GM19397 (cell line): ENCODE data around the gene PSMD7.

ENCODE experiments used
- ATAC-seq: cut with Tn5 transposase; IDR thresholded peaks from one replicate; pipeline ENCODE4 v1.9.1; 2021; ENCODE audit warnings: mild to moderate bottlenecking, moderate library complexity; ENCODE audit not compliant: unreplicated experiment

Gene PSMD7

GRCh38 chr16:74296432-74297144, at the start of gene PSMD7:
Gene PSMD7, plus strand, starts transcription at chr16:74296814. Its CDS starts 101 bp downstream, at chr16:74296915.
- ATAC-seq = peak; percentile 97

- ATAC-seq = no peak
Measured at GRCh38 chr16:74249254-74249653, 47.4 kb upstream of the PSMD7 start.

GRCh38 chr16:74249846-74250245, 46.8 kb upstream of the PSMD7 start:
- ATAC-seq = no peak

- ATAC-seq = no peak
Measured at GRCh38 chr16:74252329-74252728, 44.3 kb upstream of the PSMD7 start.

GRCh38 chr16:74253161-74253938, 43.3 kb upstream of the PSMD7 start:
- no peak for ATAC-seq

- no peak for ATAC-seq
Measured at GRCh38 chr16:74257061-74257460, 39.6 kb upstream of the PSMD7 start.

GRCh38 chr16:74261068-74261467, 35.5 kb upstream of the PSMD7 start:
- ATAC-seq = no peak

GRCh38 chr16:74264811-74265210, 31.8 kb upstream of the PSMD7 start:
- ATAC-seq = no peak

GRCh38 chr16:74268372-74268782, 28.2 kb upstream of the PSMD7 start:
- no peak for ATAC-seq

GRCh38 chr16:74271872-74272271, 24.7 kb upstream of the PSMD7 start:
- no peak for ATAC-seq

GRCh38 chr16:74275031-74275636, 21.5 kb upstream of the PSMD7 start:
- ATAC-seq = no peak

GRCh38 chr16:74275711-74276110, 20.9 kb upstream of the PSMD7 start:
- no peak for ATAC-seq

- no peak for ATAC-seq
Measured at GRCh38 chr16:74277974-74278373, 18.6 kb upstream of the PSMD7 start.

GRCh38 chr16:74279266-74279665, 17.3 kb upstream of the PSMD7 start:
- ATAC-seq = no peak

GRCh38 chr16:74279805-74280204, 16.8 kb upstream of the PSMD7 start:
- no peak for ATAC-seq

GRCh38 chr16:74280448-74280847, 16.2 kb upstream of the PSMD7 start:
- ATAC-seq = no peak

GRCh38 chr16:74281300-74281699, 15.3 kb upstream of the PSMD7 start:
- ATAC-seq = no peak

- no peak for ATAC-seq
Measured at GRCh38 chr16:74283716-74284115, 12.9 kb upstream of the PSMD7 start.

- no peak for ATAC-seq
Measured at GRCh38 chr16:74288065-74288464, 8.5 kb upstream of the PSMD7 start.

GRCh38 chr16:74290356-74290755, 6.3 kb upstream of the PSMD7 start:
- no peak for ATAC-seq

GRCh38 chr16:74291176-74291575, 5.4 kb upstream of the PSMD7 start:
- no peak for ATAC-seq
